Activated T-cell treated with anti-CD3 and anti-CD28 coated beads, Interleukin-2, amount 50 U/mL, for 48 hours (primary cell): Measurements from ENCODE around the gene PML.

Experiments
- DNase-seq, 2 experiments: peaks; one replicate each; pipeline ENCODE4 v3.0.0-alpha.2; 2020

The PML gene

GRCh38 chr15:73994413-73994883 is at the start of gene PML:
TSS of gene PML (plus strand) at chr15:73994716. CDS start at chr15:73994813, 97 bp downstream.
- DNase-seq, result peak; percentile 96 to 97

- DNase-seq, result no peak
Observed at GRCh38 chr15:73945130-73945508, 49.4 kb upstream of the PML start.

GRCh38 chr15:73946046-73946721 is 48.3 kb upstream of the PML start:
- DNase-seq, result no peak

GRCh38 chr15:73946795-73947370 is 47.6 kb upstream of the PML start:
- no peak for DNase-seq

GRCh38 chr15:73947651-73948050 is 46.9 kb upstream of the PML start:
- DNase-seq, result no peak

- DNase-seq, result no peak
Observed at GRCh38 chr15:73948396-73948795, 46.1 kb upstream of the PML start.

GRCh38 chr15:73948982-73949381 is 45.5 kb upstream of the PML start:
- DNase-seq, result no peak

- no peak for DNase-seq
Observed at GRCh38 chr15:73949496-73949895, 45.0 kb upstream of the PML start.

GRCh38 chr15:73950479-73950830 is 44.1 kb upstream of the PML start:
- DNase-seq, result no peak

GRCh38 chr15:73950831-73951561 is 43.5 kb upstream of the PML start:
- DNase-seq, result peak; percentile 74 to 80

- no peak for DNase-seq
Observed at GRCh38 chr15:73951601-73952000, 42.9 kb upstream of the PML start.

GRCh38 chr15:73952171-73952912 is 42.2 kb upstream of the PML start:
- DNase-seq, result no peak

GRCh38 chr15:73952913-73953750 is 41.4 kb upstream of the PML start:
- no peak for DNase-seq

- no peak for DNase-seq
Observed at GRCh38 chr15:73954188-73955145, 40.0 kb upstream of the PML start.

GRCh38 chr15:73955326-73955725 is 39.2 kb upstream of the PML start:
- DNase-seq, result no peak

- no peak for DNase-seq
Observed at GRCh38 chr15:73955861-73956742, 38.4 kb upstream of the PML start.

- no peak for DNase-seq
Observed at GRCh38 chr15:73956743-73957135, 37.8 kb upstream of the PML start.

- no peak for DNase-seq
Observed at GRCh38 chr15:73957276-73957675, 37.2 kb upstream of the PML start.

- no peak for DNase-seq
Observed at GRCh38 chr15:73957785-73958184, 36.7 kb upstream of the PML start.

GRCh38 chr15:73959012-73959581 is 35.4 kb upstream of the PML start:
- no peak for DNase-seq
